ENCODE measurements around the gene MUL1. TPM values are rescaled to one million over a fixed set of nuclear protein-coding genes. Genes with fewer than 3 reads are reported as not detected.

MUL1 gene
- total and polyA plus RNA-seq, 4 donors = 6.0 to 32.6 (median 24.6) TPM

- no peak for ATAC-seq (ENCODE audit: insufficient read depth, low FRiP score)
- WGBS, 2 donors = 27 to 29% methylated on average over 28 of the region's 28 CpGs
- Histone ChIP-seq H3K27ac (ENCODE audit: low read depth in 1 of 2, low read length in 1 of 2) (no peak overlapping the region), H3K4me3 (no peak overlapping the region), H3K4me1 (ENCODE audit: control insufficient read depth in 5 of 5, insufficient read depth in 5 of 5, low read length in 5 of 5) (peaks cover 0 to 28% (median 8%) of the 10 kb centered on the region in 5 donors), H3K36me3 (ENCODE audit: control insufficient read depth in 4 of 4, insufficient read depth in 4 of 4, low read length in 4 of 4) (no peaks in the 10 kb centered on the region), H3K9ac (ENCODE audit: insufficient read depth in 1 of 2, low read length in 2 of 2) (no peak overlapping the region), H3K27me3 (ENCODE audit: control insufficient read depth in 3 of 3, insufficient read depth in 3 of 3, low read length in 2 of 3) (peaks cover 0 to 21% (median 6%) of the 10 kb centered on the region in 3 donors), H3K9me3 (ENCODE audit: control insufficient read depth in 4 of 4, insufficient read depth in 3 of 4, low read length in 3 of 4) (peaks cover 0 to 6% (median 0%) of the 10 kb centered on the region in 4 donors)
- peak; percentile 83 to 85 (median 84) for DNase-seq
- no peak for TF ChIP-seq CTCF (IDR thresholded peaks at IDR 0.05; ENCODE audit: control extremely low read depth, extremely low read depth)
Measured at GRCh38 chr1:20472860-20473711, 34.9 kb downstream of the MUL1 start.

GRCh38 chr1:20472121-20472520 is 35.8 kb downstream of the MUL1 start:
- H3K9me3 ChIP-seq (ENCODE audit: control insufficient read depth in 4 of 4, insufficient read depth in 3 of 4, low read length in 3 of 4) = peaks cover 0 to 4% (median 0%) of the 10 kb centered on the region in 4 donors
- H3K27me3 ChIP-seq (ENCODE audit: control insufficient read depth in 3 of 3, insufficient read depth in 3 of 3, low read length in 2 of 3) = peaks cover 0 to 17% (median 5%) of the 10 kb centered on the region in 3 donors
- H3K9ac ChIP-seq (ENCODE audit: insufficient read depth in 1 of 2, low read length in 2 of 2) = no peak overlapping the region
- H3K27ac ChIP-seq (ENCODE audit: low read depth in 1 of 2, low read length in 1 of 2) = no peak overlapping the region
- no peak for TF ChIP-seq CTCF (IDR thresholded peaks at IDR 0.05; ENCODE audit: control extremely low read depth, extremely low read depth)
- WGBS, 2 donors = 90 to 92% methylated on average over 4 of the region's 4 CpGs
- H3K4me1 ChIP-seq (ENCODE audit: control insufficient read depth in 5 of 5, insufficient read depth in 5 of 5, low read length in 5 of 5) = peaks cover 0 to 19% (median 8%) of the 10 kb centered on the region in 5 donors
- DNase-seq (no peak), ATAC-seq (ENCODE audit: insufficient read depth, low FRiP score) (no peak)
- no peak overlapping the region for H3K4me3 ChIP-seq
- no peaks in the 10 kb centered on the region for H3K36me3 ChIP-seq (ENCODE audit: control insufficient read depth in 4 of 4, insufficient read depth in 4 of 4, low read length in 4 of 4)

- Histone ChIP-seq H3K9me3 (ENCODE audit: control insufficient read depth in 4 of 4, insufficient read depth in 3 of 4, low read length in 3 of 4) (peaks cover 0 to 2% (median 0%) of the 10 kb centered on the region in 4 donors), H3K4me3 (no peak overlapping the region), H3K27me3 (ENCODE audit: control insufficient read depth in 3 of 3, insufficient read depth in 3 of 3, low read length in 2 of 3) (peaks cover 0 to 20% (median 0%) of the 10 kb centered on the region in 3 donors), H3K27ac (ENCODE audit: low read depth in 1 of 2, low read length in 1 of 2) (no peak overlapping the region), H3K9ac (ENCODE audit: insufficient read depth in 1 of 2, low read length in 2 of 2) (no peak overlapping the region), H3K36me3 (ENCODE audit: control insufficient read depth in 4 of 4, insufficient read depth in 4 of 4, low read length in 4 of 4) (no peaks in the 10 kb centered on the region), H3K4me1 (ENCODE audit: control insufficient read depth in 5 of 5, insufficient read depth in 5 of 5, low read length in 5 of 5) (peaks cover 0 to 7% (median 1%) of the 10 kb centered on the region in 5 donors)
- TF ChIP-seq CTCF (IDR thresholded peaks at IDR 0.05; ENCODE audit: control extremely low read depth, extremely low read depth) = no peak
- DNase-seq = no peak
- no peak for ATAC-seq (ENCODE audit: insufficient read depth, low FRiP score)
- WGBS, 2 donors = 63 to 72% methylated on average over 3 of the region's 3 CpGs
Measured at GRCh38 chr1:20470194-20470593, 37.8 kb downstream of the MUL1 start.
